Islet of Langerhans (tissue), 1 donor: ENCODE data around the gene SSBP4.

Experiments used
- FAIRE-seq: peaks from one replicate; lab custom pipeline; 2011; peaks lifted over from hg19 to GRCh38; lab: Jason Lieb, UNC

SSBP4 gene

GRCh38 chr19:18469069-18469846 lies 50.1 kb downstream of the SSBP4 start:
- no peak for FAIRE-seq

GRCh38 chr19:18470787-18471186 lies 51.6 kb downstream of the SSBP4 start:
- no peak for FAIRE-seq

- no peak for FAIRE-seq
Observed at GRCh38 chr19:18473003-18473705, 54.0 kb downstream of the SSBP4 start.

GRCh38 chr19:18473706-18474087 lies 54.5 kb downstream of the SSBP4 start:
- FAIRE-seq, result no peak

GRCh38 chr19:18474366-18474887 lies 55.2 kb downstream of the SSBP4 start:
- no peak for FAIRE-seq

GRCh38 chr19:18475004-18475453 lies 55.8 kb downstream of the SSBP4 start:
- no peak for FAIRE-seq

GRCh38 chr19:18475762-18476331 lies 56.6 kb downstream of the SSBP4 start:
- FAIRE-seq, result no peak

GRCh38 chr19:18476507-18477041 lies 57.4 kb downstream of the SSBP4 start:
- no peak for FAIRE-seq

GRCh38 chr19:18477042-18477779 lies 58.0 kb downstream of the SSBP4 start:
- no peak for FAIRE-seq

GRCh38 chr19:18477974-18478373 lies 58.8 kb downstream of the SSBP4 start:
- no peak for FAIRE-seq

GRCh38 chr19:18478545-18479311 lies 59.5 kb downstream of the SSBP4 start:
- FAIRE-seq, result no peak

- no peak for FAIRE-seq
Observed at GRCh38 chr19:18480006-18480691, 61.0 kb downstream of the SSBP4 start.

GRCh38 chr19:18481505-18482222 lies 62.5 kb downstream of the SSBP4 start:
- FAIRE-seq, result no peak

GRCh38 chr19:18483119-18483890 lies 64.1 kb downstream of the SSBP4 start:
- no peak for FAIRE-seq
